NCI-H1694 (cell line): ENCODE measurements around the gene PTGR1.
"Not testable (repeated sequence)": the region's sequence is repeated elsewhere in the genome, so short reads cannot be mapped to it uniquely, and the experiment has no call there.

Experiments used
- DNase-seq: peaks from one replicate; lab custom pipeline; 2025; lab: John Stamatoyannopoulos, UW

PTGR1 gene

GRCh38 chr9:111599092-111599954, at the start of gene PTGR1:
Gene PTGR1, minus strand, starts transcription at chr9:111599647. Its CDS starts 2,225 bp downstream, at chr9:111597422.
- DNase-seq, result no peak

GRCh38 chr9:111649016-111649415, 49.6 kb upstream of the PTGR1 start:
- DNase-seq, result no peak

- DNase-seq, result no peak
Measured at GRCh38 chr9:111648066-111648465, 48.6 kb upstream of the PTGR1 start.

GRCh38 chr9:111646417-111646816, 47.0 kb upstream of the PTGR1 start:
- no peak for DNase-seq

- DNase-seq, result no peak
Measured at GRCh38 chr9:111645806-111646205, 46.4 kb upstream of the PTGR1 start.

- DNase-seq, result no peak
Measured at GRCh38 chr9:111644195-111644772, 44.8 kb upstream of the PTGR1 start.

GRCh38 chr9:111637421-111637950, 38.0 kb upstream of the PTGR1 start:
- no peak for DNase-seq

- no peak for DNase-seq
Measured at GRCh38 chr9:111634860-111635259, 35.4 kb upstream of the PTGR1 start.

GRCh38 chr9:111633389-111633736, 33.9 kb upstream of the PTGR1 start:
- DNase-seq, result no peak

- no peak for DNase-seq
Measured at GRCh38 chr9:111632695-111633388, 33.4 kb upstream of the PTGR1 start.

- no peak for DNase-seq
Measured at GRCh38 chr9:111632060-111632459, 32.6 kb upstream of the PTGR1 start.

- DNase-seq, result peak; percentile 92
Measured at GRCh38 chr9:111631214-111631971, 31.9 kb upstream of the PTGR1 start, which contains the start of gene DNAJC25. Gene DNAJC25, plus strand, starts transcription at chr9:111631334. Its CDS starts 74 bp downstream, at chr9:111631408.

GRCh38 chr9:111630964-111631213, 31.4 kb upstream of the PTGR1 start:
- DNase-seq, result no peak

GRCh38 chr9:111630182-111630963, 30.9 kb upstream of the PTGR1 start:
- peak; percentile 46 for DNase-seq

GRCh38 chr9:111628411-111628810, 29.0 kb upstream of the PTGR1 start:
- DNase-seq, result no peak

- DNase-seq, result no peak
Measured at GRCh38 chr9:111627260-111627963, 28.0 kb upstream of the PTGR1 start.

GRCh38 chr9:111622626-111623025, 23.2 kb upstream of the PTGR1 start:
- no peak for DNase-seq

GRCh38 chr9:111621895-111622480, 22.5 kb upstream of the PTGR1 start:
- peak; percentile 5 for DNase-seq

GRCh38 chr9:111617349-111617748, 17.9 kb upstream of the PTGR1 start:
- not testable (repeated sequence) for DNase-seq

GRCh38 chr9:111615928-111616327, 16.5 kb upstream of the PTGR1 start:
- DNase-seq, result no peak
